ENCODE measurements around the gene RFTN1. TPM values are rescaled to one million over a fixed set of nuclear protein-coding genes. Genes with fewer than 3 reads are reported as not detected.

Gene RFTN1
- total RNA-seq, 1 donor from 2014 or later = 34.7 TPM

DNA sequence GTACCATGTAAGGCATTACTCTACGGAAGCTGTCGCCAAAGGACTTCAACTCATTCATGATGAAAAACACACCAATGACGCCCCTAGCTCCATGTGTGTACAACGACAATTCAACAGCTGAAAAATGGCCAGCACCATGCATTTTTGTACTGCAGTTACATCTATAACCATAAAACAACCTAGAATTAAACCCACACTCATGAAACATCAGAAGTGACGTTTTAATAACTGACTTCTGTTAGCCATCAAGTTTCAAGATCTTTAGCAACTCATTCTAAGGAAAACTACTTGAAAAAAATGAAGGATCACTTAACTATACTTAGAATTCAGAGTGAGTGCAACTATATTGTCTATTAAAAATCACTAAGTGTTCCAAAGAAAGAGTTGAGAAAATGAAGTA, 84.9 kb downstream of the RFTN1 start:
- TF ChIP-seq, protein P1, sequence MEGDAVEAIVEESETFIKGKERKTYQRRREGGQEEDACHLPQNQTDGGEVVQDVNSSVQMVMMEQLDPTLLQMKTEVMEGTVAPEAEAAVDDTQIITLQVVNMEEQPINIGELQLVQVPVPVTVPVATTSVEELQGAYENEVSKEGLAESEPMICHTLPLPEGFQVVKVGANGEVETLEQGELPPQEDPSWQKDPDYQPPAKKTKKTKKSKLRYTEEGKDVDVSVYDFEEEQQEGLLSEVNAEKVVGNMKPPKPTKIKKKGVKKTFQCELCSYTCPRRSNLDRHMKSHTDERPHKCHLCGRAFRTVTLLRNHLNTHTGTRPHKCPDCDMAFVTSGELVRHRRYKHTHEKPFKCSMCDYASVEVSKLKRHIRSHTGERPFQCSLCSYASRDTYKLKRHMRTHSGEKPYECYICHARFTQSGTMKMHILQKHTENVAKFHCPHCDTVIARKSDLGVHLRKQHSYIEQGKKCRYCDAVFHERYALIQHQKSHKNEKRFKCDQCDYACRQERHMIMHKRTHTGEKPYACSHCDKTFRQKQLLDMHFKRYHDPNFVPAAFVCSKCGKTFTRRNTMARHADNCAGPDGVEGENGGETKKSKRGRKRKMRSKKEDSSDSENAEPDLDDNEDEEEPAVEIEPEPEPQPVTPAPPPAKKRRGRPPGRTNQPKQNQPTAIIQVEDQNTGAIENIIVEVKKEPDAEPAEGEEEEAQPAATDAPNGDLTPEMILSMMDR (conservative IDR thresholded peaks at IDR 0.05; ENCODE audit: low read depth, low read length) = no peak
- H3K4me3 ChIP-seq (ENCODE audit: low read depth, low read length) = no peak overlapping the region
- no peak for DNase-seq (ENCODE audit: low read depth)

DNA sequence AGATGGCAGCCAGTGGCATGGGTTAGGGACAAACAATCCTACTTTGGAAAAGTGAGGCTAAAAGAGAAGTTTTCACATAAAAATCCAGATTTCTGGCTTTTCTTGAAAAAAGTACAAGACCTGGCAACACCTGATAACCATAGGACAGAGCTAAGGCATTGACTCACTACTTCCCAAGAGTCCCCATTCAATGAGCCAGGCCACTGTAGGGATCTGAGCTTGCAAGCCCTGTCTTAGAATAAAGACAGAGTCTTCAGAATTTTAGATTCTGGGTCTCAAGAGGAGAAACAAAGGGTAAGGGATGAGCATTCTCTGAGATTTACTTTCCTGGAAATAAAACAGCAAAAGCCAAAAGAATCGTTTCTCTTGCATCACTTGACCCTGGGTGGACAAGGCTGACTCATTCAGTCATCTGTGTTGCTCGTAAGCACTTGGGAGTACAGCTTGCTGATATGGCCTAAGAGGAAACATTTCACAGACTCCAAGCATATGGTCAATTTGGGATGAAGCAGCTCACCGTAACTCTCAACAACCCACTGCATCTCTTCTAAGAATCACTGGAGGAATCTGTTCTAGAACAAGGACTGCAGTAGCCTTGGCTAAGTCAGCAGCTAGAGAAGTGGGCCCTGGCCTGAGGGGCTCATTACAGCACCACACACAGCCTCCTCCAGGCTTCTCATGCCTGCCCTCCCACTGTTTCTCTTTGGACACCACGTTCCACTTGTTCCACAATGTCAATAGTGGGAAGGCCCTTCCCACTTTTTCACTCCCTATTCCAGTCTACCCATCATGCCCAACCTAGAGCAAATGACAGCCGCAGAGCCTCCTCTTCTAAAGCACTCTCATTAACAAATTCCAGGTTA, 86.2 kb downstream of the RFTN1 start:
- DNase-seq (ENCODE audit: low read depth) = peak; percentile 60
- no peak overlapping the region for H3K4me3 ChIP-seq (ENCODE audit: low read depth, low read length)
- TF ChIP-seq, protein P1 (conservative IDR thresholded peaks at IDR 0.05; ENCODE audit: low read depth, low read length) = no peak

DNA sequence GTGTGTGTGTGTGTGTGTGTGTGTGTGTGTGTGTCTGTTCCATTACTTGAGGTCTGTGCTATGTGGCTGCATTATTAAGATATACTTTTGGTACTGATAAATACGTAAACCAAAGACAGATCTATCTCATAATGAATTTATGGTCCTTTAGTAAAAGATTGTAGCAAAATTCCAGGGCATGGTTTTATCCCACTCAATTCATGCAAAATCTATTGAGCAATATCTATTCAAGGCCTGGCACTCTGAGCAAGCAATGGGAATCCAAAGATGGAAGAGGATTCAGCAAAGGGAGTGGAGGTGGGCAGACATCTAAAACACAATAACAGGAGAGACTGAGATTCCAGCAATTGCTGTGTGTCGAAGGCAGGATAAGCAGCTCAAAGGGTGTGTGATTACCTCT, 86.8 kb downstream of the RFTN1 start:
- H3K4me3 ChIP-seq (ENCODE audit: low read depth, low read length) = no peak overlapping the region
- DNase-seq (ENCODE audit: low read depth) = no peak
- TF ChIP-seq, protein P1 (conservative IDR thresholded peaks at IDR 0.05; ENCODE audit: low read depth, low read length) = no peak

- TF ChIP-seq, protein P1 (conservative IDR thresholded peaks at IDR 0.05; ENCODE audit: low read depth, low read length) = no peak
- no peak overlapping the region for H3K4me3 ChIP-seq (ENCODE audit: low read depth, low read length)
- no peak for DNase-seq (ENCODE audit: low read depth)
Measured at GRCh38 chr3:16426029-16426400, 87.5 kb downstream of the RFTN1 start.

GRCh38 chr3:16425398-16426028, 88.0 kb downstream of the RFTN1 start:
- TF ChIP-seq, protein P1 (conservative IDR thresholded peaks at IDR 0.05; ENCODE audit: low read depth, low read length) = no peak
- no peak overlapping the region for H3K4me3 ChIP-seq (ENCODE audit: low read depth, low read length)
- DNase-seq (ENCODE audit: low read depth) = no peak

- TF ChIP-seq, protein P1 (conservative IDR thresholded peaks at IDR 0.05; ENCODE audit: low read depth, low read length) = no peak
- no peak for DNase-seq (ENCODE audit: low read depth)
- H3K4me3 ChIP-seq (ENCODE audit: low read depth, low read length) = no peak overlapping the region
Measured at GRCh38 chr3:16423947-16424673, 89.4 kb downstream of the RFTN1 start.

All from epithelial cell of proximal tubule (primary cell).